ENCODE results near the gene LRIG1.

- TF ChIP-seq CTCF (IDR thresholded peaks at IDR 0.05) (no peak), EP300 (IDR thresholded peaks at IDR 0.05) (no peak)
Measured at GRCh38 chr3:66476852-66477381, 23.9 kb downstream of the LRIG1 start.

All from upper lobe of left lung (tissue), 4 donors.